ENCODE data around the gene MKLN1.

The MKLN1 gene

DNA sequence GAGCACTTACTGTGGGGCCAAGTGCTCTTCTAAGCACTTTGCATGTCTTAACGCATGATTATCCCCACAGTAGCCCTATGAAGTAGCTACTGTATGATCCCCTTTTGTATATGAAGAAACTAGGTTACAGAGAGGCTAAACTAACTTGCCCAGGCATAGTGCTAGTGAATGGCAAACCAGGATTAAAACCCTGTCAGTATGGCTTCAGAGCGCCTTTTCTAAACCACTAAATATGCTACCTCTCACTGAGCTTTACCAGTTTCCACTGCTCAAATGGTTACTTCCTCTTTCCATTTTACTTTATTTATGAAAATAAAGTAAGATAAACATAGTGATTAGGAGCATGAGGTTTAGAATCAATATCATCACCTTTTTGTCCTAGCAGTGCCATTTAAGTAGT lies 155.1 kb downstream of the MKLN1 start:
- Histone ChIP-seq H3K4me1 (ENCODE audit: insufficient read depth, low read length, severe bottlenecking) (peaks cover 20% of the 10 kb centered on the region), H3K4me2 (ENCODE audit: low read length) (no peak overlapping the region), H3K4me3 (ENCODE audit: low read depth, low read length, poor library complexity, severe bottlenecking) (no peak overlapping the region), H2AFZ (ENCODE audit: low read length) (no peak overlapping the region), H3F3A (ENCODE audit: insufficient read depth, low read length) (no peaks in the 10 kb centered on the region; the same call in 1 of the 2 replicates), H3K9me2 (ENCODE audit: low read depth, low read length) (no peaks in the 10 kb centered on the region), H3K9ac (ENCODE audit: low read length) (no peak overlapping the region), H3K9me3 (ENCODE audit: low read length) (no peaks in the 10 kb centered on the region), H3K27me3 (ENCODE audit: insufficient read depth, low read length) (no peaks in the 10 kb centered on the region), H3K36me3 (ENCODE audit: insufficient read depth, low read length) (peaks cover 6% of the 10 kb centered on the region; the same call in 1 of the 2 replicates), H3K79me2 (ENCODE audit: insufficient read depth, low read length) (no peaks in the 10 kb centered on the region), H3K27ac (ENCODE audit: low read depth, low read length, poor library complexity, severe bottlenecking) (peak overlapping the region; percentile 59), H4K20me1 (ENCODE audit: insufficient read depth, low read length) (no peaks in the 10 kb centered on the region)
- TF ChIP-seq, protein P1, sequence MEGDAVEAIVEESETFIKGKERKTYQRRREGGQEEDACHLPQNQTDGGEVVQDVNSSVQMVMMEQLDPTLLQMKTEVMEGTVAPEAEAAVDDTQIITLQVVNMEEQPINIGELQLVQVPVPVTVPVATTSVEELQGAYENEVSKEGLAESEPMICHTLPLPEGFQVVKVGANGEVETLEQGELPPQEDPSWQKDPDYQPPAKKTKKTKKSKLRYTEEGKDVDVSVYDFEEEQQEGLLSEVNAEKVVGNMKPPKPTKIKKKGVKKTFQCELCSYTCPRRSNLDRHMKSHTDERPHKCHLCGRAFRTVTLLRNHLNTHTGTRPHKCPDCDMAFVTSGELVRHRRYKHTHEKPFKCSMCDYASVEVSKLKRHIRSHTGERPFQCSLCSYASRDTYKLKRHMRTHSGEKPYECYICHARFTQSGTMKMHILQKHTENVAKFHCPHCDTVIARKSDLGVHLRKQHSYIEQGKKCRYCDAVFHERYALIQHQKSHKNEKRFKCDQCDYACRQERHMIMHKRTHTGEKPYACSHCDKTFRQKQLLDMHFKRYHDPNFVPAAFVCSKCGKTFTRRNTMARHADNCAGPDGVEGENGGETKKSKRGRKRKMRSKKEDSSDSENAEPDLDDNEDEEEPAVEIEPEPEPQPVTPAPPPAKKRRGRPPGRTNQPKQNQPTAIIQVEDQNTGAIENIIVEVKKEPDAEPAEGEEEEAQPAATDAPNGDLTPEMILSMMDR (IDR thresholded peaks at IDR 0.05; ENCODE audit: low read length): no peak

DNA sequence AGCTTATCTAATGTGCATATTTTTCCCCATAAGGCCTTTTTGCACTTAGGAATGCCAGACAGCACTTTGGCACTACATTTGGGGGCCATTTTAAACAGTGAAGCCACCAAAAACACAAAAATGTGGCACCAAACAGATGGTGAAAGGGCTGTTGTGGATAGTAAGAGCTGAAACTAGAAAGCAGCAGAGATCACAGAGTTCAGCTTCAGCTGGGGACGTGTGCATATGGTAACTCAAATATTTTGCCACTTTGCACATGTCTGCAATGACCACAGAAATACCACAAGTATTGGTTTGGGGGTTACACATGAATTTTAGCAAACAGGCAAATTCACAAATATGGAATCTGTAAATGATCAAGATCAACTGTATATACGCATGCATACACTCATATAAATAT lies 155.9 kb downstream of the MKLN1 start:
- no peaks in the 10 kb centered on the region for H4K20me1 ChIP-seq (ENCODE audit: insufficient read depth, low read length)
- TF ChIP-seq EZH2 (IDR thresholded peaks at IDR 0.05; ENCODE audit: borderline replicate concordance, low read length): no peak
- TF ChIP-seq, protein P1 (IDR thresholded peaks at IDR 0.05; ENCODE audit: low read length): no peak
- H3K4me1 ChIP-seq (ENCODE audit: insufficient read depth, low read length, severe bottlenecking): peaks cover 20% of the 10 kb centered on the region
- H3F3A ChIP-seq (ENCODE audit: insufficient read depth, low read length): no peaks in the 10 kb centered on the region; the same call in 1 of the 2 replicates
- no peaks in the 10 kb centered on the region for H3K27me3 ChIP-seq (ENCODE audit: insufficient read depth, low read length)
- H3K27ac ChIP-seq (ENCODE audit: low read depth, low read length, poor library complexity, severe bottlenecking): peak overlapping the region; percentile 59
- H3K9me2 ChIP-seq (ENCODE audit: low read depth, low read length): no peaks in the 10 kb centered on the region
- H3K36me3 ChIP-seq (ENCODE audit: insufficient read depth, low read length): peaks cover 7% of the 10 kb centered on the region; the same call in 1 of the 2 replicates
- no peaks in the 10 kb centered on the region for H3K9me3 ChIP-seq (ENCODE audit: low read length)
- no peak overlapping the region for H3K4me2 ChIP-seq (ENCODE audit: low read length)
- H3K4me3 ChIP-seq (ENCODE audit: low read depth, low read length, poor library complexity, severe bottlenecking): no peak overlapping the region
- H3K79me2 ChIP-seq (ENCODE audit: insufficient read depth, low read length): no peaks in the 10 kb centered on the region
- no peak overlapping the region for H2AFZ ChIP-seq (ENCODE audit: low read length)
- no peak overlapping the region for H3K9ac ChIP-seq (ENCODE audit: low read length)

DNA sequence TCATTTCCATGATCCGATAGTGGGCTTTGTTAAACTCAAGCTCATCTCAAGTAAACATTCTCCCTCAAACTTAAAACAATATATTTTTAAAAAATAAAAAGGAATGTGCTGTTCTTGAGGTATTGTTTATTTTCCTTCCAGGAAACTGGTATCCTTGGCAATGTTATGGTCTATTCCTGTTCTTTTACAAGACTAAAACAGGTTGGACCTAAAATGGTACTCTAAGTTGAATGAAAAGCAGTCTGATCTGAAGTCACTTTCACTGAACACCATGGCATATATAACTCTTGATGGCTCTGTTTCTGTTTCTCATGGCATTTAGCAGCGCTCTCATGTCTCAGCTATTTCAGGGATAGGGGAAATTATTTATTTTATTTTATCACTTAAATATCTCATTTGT lies 158.7 kb downstream of the MKLN1 start:
- Histone ChIP-seq H3K4me2 (ENCODE audit: low read length) (no peak overlapping the region), H3K4me3 (ENCODE audit: low read depth, low read length, poor library complexity, severe bottlenecking) (no peak overlapping the region), H2AFZ (ENCODE audit: low read length) (no peak overlapping the region), H3K9me2 (ENCODE audit: low read depth, low read length) (no peaks in the 10 kb centered on the region), H3F3A (ENCODE audit: insufficient read depth, low read length) (no peaks in the 10 kb centered on the region; the same call in 1 of the 2 replicates), H3K27me3 (ENCODE audit: insufficient read depth, low read length) (no peaks in the 10 kb centered on the region), H3K4me1 (ENCODE audit: insufficient read depth, low read length, severe bottlenecking) (peaks cover 20% of the 10 kb centered on the region), H3K79me2 (ENCODE audit: insufficient read depth, low read length) (no peaks in the 10 kb centered on the region), H4K20me1 (ENCODE audit: insufficient read depth, low read length) (no peaks in the 10 kb centered on the region), H3K9ac (ENCODE audit: low read length) (no peak overlapping the region), H3K27ac (ENCODE audit: low read depth, low read length, poor library complexity, severe bottlenecking) (no peak overlapping the region), H3K9me3 (ENCODE audit: low read length) (no peaks in the 10 kb centered on the region), H3K36me3 (ENCODE audit: insufficient read depth, low read length) (peaks cover 11% of the 10 kb centered on the region; the same call in 1 of the 2 replicates)
- TF ChIP-seq EZH2 (IDR thresholded peaks at IDR 0.05; ENCODE audit: borderline replicate concordance, low read length): no peak
- TF ChIP-seq, protein P1 (IDR thresholded peaks at IDR 0.05; ENCODE audit: low read length): no peak

Data from OCI-LY1 (cell line).